C4-2B (cell line): ENCODE results near the gene NCKAP5.

Experiments used
- CTCF ChIP-seq: fragments of 450-650 bp; conservative IDR thresholded peaks from 2 replicates; pipeline ENCODE4 v1.5.1; 2017; ENCODE audit warnings: mild to moderate bottlenecking
- ZFX ChIP-seq: fragments of 450-650 bp; IDR thresholded peaks from 2 replicates; pipeline ENCODE4 v1.6.1; 2017

- TF ChIP-seq CTCF (no peak), ZFX (no peak)
These were observed 78.4 kb downstream of the NCKAP5 start for GRCh38 chr2:133489641-133490410.
